Panc1 (cell line): ENCODE results near the gene CCDC69. TPM values are rescaled to one million over a fixed set of nuclear protein-coding genes. Genes with fewer than 3 reads are reported as not detected.
A peak's percentile ranks its signal among the peaks of the same experiment; 100 is the strongest.

Experiments used
- ATAC-seq: fragments of 200-7000 bp; cut with Tn5 transposase; 2 replicates; pipeline ENCODE4 v1.9.1; 2020; ENCODE audit warnings: mild to moderate bottlenecking, moderate library complexity
- BruUV-seq: library from RNA; stranded (reverse); fragments of 400-500 nt; replicated peaks from 2 replicates; lab custom pipeline; 2021; lab: Mats Ljungman, UMichigan
- CTCF ChIA-PET: fragments of 300-600 bp; sonication (Branson Sonifier 250); formaldehyde crosslinking; loops from one replicate; lab custom pipeline; 2022; ENCODE audit warnings: antibody characterized with exemption; lab: Charles Lee
- POLR2A ChIA-PET: fragments of 300-600 bp; sonication (Branson Sonifier 250); formaldehyde crosslinking; loops from one replicate; lab custom pipeline; 2022; ENCODE audit warnings: antibody characterized with exemption; lab: Charles Lee
- DNase-seq: peaks from one replicate; pipeline ENCODE4 v3.0.0-alpha.2; 2010; ENCODE audit warnings: low read depth, low spot score
- H3K27ac ChIP-seq: 2 replicates; pipeline ENCODE4 v1.5.1; 2011; ENCODE audit warnings: mild to moderate bottlenecking, low read length, inconsistent platforms
- H3K27me3 ChIP-seq: fragments of 200-500 bp; sonication (Bioruptor generic); 2 replicates; pipeline ENCODE4 v1.6.0; 2014; ENCODE audit warnings: low read length, inconsistent platforms; ENCODE audit not compliant: control insufficient read depth, insufficient read depth
- H3K36me3 ChIP-seq: fragments of 200-500 bp; sonication (Bioruptor generic); 2 replicates; pipeline ENCODE4 v1.5.1; 2014; ENCODE audit warnings: inconsistent platforms, mild to moderate bottlenecking, low read length, moderate library complexity; ENCODE audit not compliant: control insufficient read depth, insufficient read depth
- H3K4me1 ChIP-seq: 2 replicates; pipeline ENCODE4 v1.5.1; 2011; ENCODE audit warnings: inconsistent platforms, mild to moderate bottlenecking, low read length, moderate library complexity; ENCODE audit not compliant: control insufficient read depth, insufficient read depth
- H3K4me3 ChIP-seq, 2 experiments: 2 replicates each; pipeline ENCODE4 v1.5.1; 2011 to 2012; ENCODE audit warnings: low read depth in 2 of 2, low read length in 2 of 2, mild to moderate bottlenecking in 2 of 2, inconsistent platforms in 1 of 2, moderate library complexity in 1 of 2
- H3K9me3 ChIP-seq: fragments of 200-500 bp; sonication (Bioruptor generic); 2 replicates; pipeline ENCODE4 v1.5.1; 2014; ENCODE audit warnings: low read depth, mild to moderate bottlenecking, inconsistent platforms, low read length, moderate library complexity; ENCODE audit not compliant: control insufficient read depth, insufficient read depth
- POLR2AphosphoS5 ChIP-seq: IDR thresholded peaks from 2 replicates; pipeline ENCODE4 v1.6.1; 2012; ENCODE audit warnings: mild to moderate bottlenecking, low read depth, low read length, moderate library complexity
- SIN3A ChIP-seq: IDR thresholded peaks from 2 replicates; pipeline ENCODE4 v1.6.1; 2012; ENCODE audit warnings: low read depth, mild to moderate bottlenecking, low read length, moderate library complexity, borderline replicate concordance; ENCODE audit not compliant: insufficient read depth
- TCF7L2 ChIP-seq: IDR thresholded peaks from 2 replicates; pipeline ENCODE4 v1.6.1; 2011; ENCODE audit warnings: mild to moderate bottlenecking, low read depth, low read length, inconsistent platforms
- in situ Hi-C: cut with HindIII; loops from 2 replicates; pipeline ENCODE4 v1.10.0; 2016; ENCODE audit warnings: low sequenced_read_pairs, low pct_unique_long_range_greater_than_20kb
- intact Hi-C: fragments of 100-400 bp; cut with micrococcal nuclease; formaldehyde crosslinking; loops from one replicate; pipeline ENCODE4 v1.10.0; 2022; ENCODE audit not compliant: unreplicated experiment
- total RNA-seq: library from RNA; stranded (reverse); gene quantifications from one replicate; pipeline ENCODE4 v1.2.1, GENCODE V29; 2021; ENCODE audit not compliant: unreplicated experiment
- TF ChIP-seq, protein P1 (sequence below): fragments of 450-650 bp; IDR thresholded peaks from 2 replicates; pipeline ENCODE4 v1.5.1; 2017; ENCODE audit warnings: mild to moderate bottlenecking
- TF ChIP-seq, protein P2 (sequence below), 2 experiments: IDR thresholded peaks; 2 replicates each; pipeline ENCODE4 v1.6.1; 2011 to 2012; ENCODE audit warnings: low read depth in 2 of 2, control low read depth in 1 of 2, low read length in 1 of 2, mild to moderate bottlenecking in 1 of 2, moderate library complexity in 1 of 2; ENCODE audit not compliant: insufficient read depth in 1 of 2

CCDC69 gene
- total RNA-seq, 1 experiment from 2014 or later, result 2.1 TPM

DNA sequence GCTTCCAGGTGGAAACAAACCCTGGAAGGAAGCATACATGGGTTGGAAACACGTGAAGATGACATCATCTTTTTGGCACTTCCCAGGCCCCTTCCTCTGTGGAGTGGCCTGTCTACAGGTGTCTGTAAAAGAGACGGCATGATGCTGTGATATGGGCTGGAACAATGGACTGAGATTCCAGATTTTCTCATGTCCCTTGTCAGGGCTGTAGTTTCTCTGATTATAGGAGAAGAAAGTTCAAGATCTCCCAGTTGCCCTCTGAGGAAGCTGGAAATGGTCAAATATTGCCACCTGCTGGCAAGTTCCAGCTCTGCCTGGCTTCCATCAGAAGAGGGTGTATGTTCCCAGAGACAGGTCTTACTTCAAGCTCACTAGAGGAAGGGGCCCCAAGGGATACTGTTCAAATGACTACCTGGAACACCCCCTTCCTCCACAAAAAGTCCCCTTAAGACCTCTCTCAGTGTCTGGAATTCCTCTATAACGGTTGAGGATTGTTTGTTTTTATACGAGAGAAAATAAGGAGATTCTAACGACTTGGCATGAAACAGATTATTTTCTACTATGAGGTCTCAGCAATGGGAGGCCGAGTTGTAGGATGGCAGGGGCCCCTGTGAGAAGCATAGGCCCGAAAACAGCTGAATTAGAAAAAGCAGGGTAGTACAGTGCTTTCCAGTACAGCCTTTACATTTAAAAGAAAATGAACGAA is 59.1 kb downstream of the CCDC69 start:
- Histone ChIP-seq H3K27me3 (no peaks in the 10 kb centered on the region; the same call in 1 of the 2 replicates), H3K27ac (no peak overlapping the region), H3K9me3 (no peaks in the 10 kb centered on the region), H3K4me1 (no peaks in the 10 kb centered on the region), H3K4me3 (no peak overlapping the region), H3K36me3 (no peaks in the 10 kb centered on the region)
- DNase-seq (peak; percentile 75), ATAC-seq (peak; percentile 99)
- POLR2A ChIA-PET, result no interaction called here
- intact Hi-C loops, result loop anchor here (1.0 to 10.0 kb wide), 4 partner anchors 39 to 360 kb away; no protein-coding TSS in a partner anchor
- no TSS peak for BruUV-seq
- in situ Hi-C loops, result no loop called here
- TF ChIP-seq, protein P1, sequence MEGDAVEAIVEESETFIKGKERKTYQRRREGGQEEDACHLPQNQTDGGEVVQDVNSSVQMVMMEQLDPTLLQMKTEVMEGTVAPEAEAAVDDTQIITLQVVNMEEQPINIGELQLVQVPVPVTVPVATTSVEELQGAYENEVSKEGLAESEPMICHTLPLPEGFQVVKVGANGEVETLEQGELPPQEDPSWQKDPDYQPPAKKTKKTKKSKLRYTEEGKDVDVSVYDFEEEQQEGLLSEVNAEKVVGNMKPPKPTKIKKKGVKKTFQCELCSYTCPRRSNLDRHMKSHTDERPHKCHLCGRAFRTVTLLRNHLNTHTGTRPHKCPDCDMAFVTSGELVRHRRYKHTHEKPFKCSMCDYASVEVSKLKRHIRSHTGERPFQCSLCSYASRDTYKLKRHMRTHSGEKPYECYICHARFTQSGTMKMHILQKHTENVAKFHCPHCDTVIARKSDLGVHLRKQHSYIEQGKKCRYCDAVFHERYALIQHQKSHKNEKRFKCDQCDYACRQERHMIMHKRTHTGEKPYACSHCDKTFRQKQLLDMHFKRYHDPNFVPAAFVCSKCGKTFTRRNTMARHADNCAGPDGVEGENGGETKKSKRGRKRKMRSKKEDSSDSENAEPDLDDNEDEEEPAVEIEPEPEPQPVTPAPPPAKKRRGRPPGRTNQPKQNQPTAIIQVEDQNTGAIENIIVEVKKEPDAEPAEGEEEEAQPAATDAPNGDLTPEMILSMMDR, result peak; percentile 92
- no peak for TF ChIP-seq SIN3A
- TF ChIP-seq, protein P2, sequence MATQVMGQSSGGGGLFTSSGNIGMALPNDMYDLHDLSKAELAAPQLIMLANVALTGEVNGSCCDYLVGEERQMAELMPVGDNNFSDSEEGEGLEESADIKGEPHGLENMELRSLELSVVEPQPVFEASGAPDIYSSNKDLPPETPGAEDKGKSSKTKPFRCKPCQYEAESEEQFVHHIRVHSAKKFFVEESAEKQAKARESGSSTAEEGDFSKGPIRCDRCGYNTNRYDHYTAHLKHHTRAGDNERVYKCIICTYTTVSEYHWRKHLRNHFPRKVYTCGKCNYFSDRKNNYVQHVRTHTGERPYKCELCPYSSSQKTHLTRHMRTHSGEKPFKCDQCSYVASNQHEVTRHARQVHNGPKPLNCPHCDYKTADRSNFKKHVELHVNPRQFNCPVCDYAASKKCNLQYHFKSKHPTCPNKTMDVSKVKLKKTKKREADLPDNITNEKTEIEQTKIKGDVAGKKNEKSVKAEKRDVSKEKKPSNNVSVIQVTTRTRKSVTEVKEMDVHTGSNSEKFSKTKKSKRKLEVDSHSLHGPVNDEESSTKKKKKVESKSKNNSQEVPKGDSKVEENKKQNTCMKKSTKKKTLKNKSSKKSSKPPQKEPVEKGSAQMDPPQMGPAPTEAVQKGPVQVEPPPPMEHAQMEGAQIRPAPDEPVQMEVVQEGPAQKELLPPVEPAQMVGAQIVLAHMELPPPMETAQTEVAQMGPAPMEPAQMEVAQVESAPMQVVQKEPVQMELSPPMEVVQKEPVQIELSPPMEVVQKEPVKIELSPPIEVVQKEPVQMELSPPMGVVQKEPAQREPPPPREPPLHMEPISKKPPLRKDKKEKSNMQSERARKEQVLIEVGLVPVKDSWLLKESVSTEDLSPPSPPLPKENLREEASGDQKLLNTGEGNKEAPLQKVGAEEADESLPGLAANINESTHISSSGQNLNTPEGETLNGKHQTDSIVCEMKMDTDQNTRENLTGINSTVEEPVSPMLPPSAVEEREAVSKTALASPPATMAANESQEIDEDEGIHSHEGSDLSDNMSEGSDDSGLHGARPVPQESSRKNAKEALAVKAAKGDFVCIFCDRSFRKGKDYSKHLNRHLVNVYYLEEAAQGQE (IDR thresholded peaks at IDR 0.05; ENCODE audit: insufficient read depth in 1 of 2, low read depth in 2 of 2, low read length in 1 of 2), result no peak
- CTCF ChIA-PET, result interaction anchor here (0.6 to 4.0 kb wide), 11 partner anchors 8 to 363 kb away, joined by 3 to 48 read pairs (median 4); partner anchors contain the start of genes CCDC69 and GM2A

DNA sequence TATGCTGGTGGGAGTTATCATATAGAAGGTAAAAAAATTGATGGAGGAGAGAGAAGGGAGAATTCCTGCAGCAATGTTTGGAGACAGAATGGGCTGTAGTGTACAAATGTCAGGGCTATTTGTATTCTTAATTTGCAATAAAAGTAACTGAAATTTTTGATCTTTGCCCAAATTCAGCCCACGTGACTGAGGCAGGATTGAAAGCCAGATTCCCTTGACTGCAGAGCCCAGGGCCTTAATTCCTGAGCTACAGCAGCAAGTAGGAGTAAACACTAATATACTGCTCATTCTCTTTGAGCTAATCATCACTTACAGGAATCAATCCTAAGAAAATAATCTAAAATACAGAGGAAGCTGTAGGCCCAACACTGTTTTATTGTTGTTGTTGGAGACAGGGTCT is 61.1 kb downstream of the CCDC69 start:
- DNase-seq (no peak), ATAC-seq (no peak)
- in situ Hi-C loops (no loop called here), intact Hi-C loops (loop anchor here (5.0 to 10.0 kb wide), 2 partner anchors 160 to 358 kb away; no protein-coding TSS in a partner anchor)
- no TSS peak for BruUV-seq
- Histone ChIP-seq H3K4me3 (no peak overlapping the region), H3K9me3 (no peaks in the 10 kb centered on the region), H3K27me3 (no peaks in the 10 kb centered on the region; the same call in 1 of the 2 replicates), H3K36me3 (no peaks in the 10 kb centered on the region), H3K4me1 (no peaks in the 10 kb centered on the region), H3K27ac (no peak overlapping the region)
- ChIA-PET CTCF (interaction anchor here (4.0 kb wide), 1 partner anchor 37 kb away, joined by 48 read pairs; no protein-coding TSS in a partner anchor), POLR2A (interaction anchor here (0.6 kb wide), 1 partner anchor 90 kb away, joined by 10 read pairs; the partner anchor contains the start of gene GM2A)
- TF ChIP-seq, protein P1, result no peak
- TF ChIP-seq, protein P2 (IDR thresholded peaks at IDR 0.05; ENCODE audit: insufficient read depth in 1 of 2, low read depth in 2 of 2, low read length in 1 of 2), result no peak
- TF ChIP-seq TCF7L2 (no peak), POLR2AphosphoS5 (no peak), SIN3A (no peak)
